ENCODE data around the gene BEND7. TPM values are rescaled to one million over a fixed set of nuclear protein-coding genes. Genes with fewer than 3 reads are reported as not detected.

BEND7 gene
- total and polyA plus RNA-seq, 9 of the 15 experiments (the other 6 are each of a cell fraction or from before 2014, with no cell fraction given): 1.3 to 11.4 (median 5.2) TPM

DNA sequence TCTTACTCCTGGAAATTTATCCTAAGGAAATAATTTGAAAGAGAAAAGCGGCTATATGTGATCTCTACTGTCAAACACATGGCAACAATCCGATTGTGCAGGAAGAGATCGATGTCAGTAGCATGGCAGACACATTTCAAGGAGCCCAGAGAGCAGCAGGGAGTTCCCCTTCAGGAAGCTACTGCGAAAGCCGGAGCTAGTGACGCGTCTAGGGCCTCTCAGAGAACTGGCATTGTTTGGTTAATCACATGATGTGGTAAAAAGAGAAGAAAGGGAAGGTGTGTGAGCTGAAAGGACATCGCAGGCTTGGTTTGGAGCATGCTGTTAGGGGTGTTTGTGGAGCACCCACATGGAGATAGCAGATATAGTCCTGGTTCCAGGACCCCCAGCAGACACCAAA, 74.9 kb downstream of the BEND7 start:
- Histone ChIP-seq H3K4me2 (ENCODE audit: insufficient read depth, low read length) (no peak overlapping the region), H3K27me3 (ENCODE audit: control insufficient read depth in 2 of 2, insufficient read depth in 2 of 2, low read length in 2 of 2) (peaks cover 0 to 13% of the 10 kb centered on the region in 2 experiments; a peak in 1 of 5 replicates), H3K9me1 (ENCODE audit: control insufficient read depth, insufficient read depth, low read length) (no peaks in the 10 kb centered on the region), H3K36me3 (ENCODE audit: control insufficient read depth, insufficient read depth, low read length) (no peaks in the 10 kb centered on the region), H3K4me1 (replicated peaks in 1 of 2; ENCODE audit: control insufficient read depth in 2 of 2, insufficient read depth in 2 of 2, low read length in 2 of 2) (no peaks in the 10 kb centered on the region; a peak in 1 of 5 replicates), H3K9me3 (replicated peaks; ENCODE audit: control insufficient read depth, insufficient read depth, low read depth, low read length) (no peaks in the 10 kb centered on the region), H2AFZ (ENCODE audit: low read depth, low read length) (no peak overlapping the region), H4K20me1 (replicated peaks; ENCODE audit: control insufficient read depth, insufficient read depth, low read length) (no peaks in the 10 kb centered on the region), H3K4me3 (no peak overlapping the region), H3K79me2 (ENCODE audit: control insufficient read depth, insufficient read depth, low read length) (no peaks in the 10 kb centered on the region), H3K9ac (ENCODE audit: insufficient read depth in 1 of 2, low read depth in 2 of 2, low read length in 2 of 2) (no peak overlapping the region), H3K27ac (ENCODE audit: extremely low read depth, low read depth, low read length) (no peak overlapping the region)
- intact Hi-C loops (cut with micrococcal nuclease) (no loop called here), in situ Hi-C loops (cut with MboI) (no loop called here)
- ATAC-seq: no peak
- no peak for DNase-seq (ENCODE audit: extremely low read depth in 1 of 4, low spot score in 3 of 4)
- FAIRE-seq: no peak
- BruUV-seq (replicated peaks): no TSS peak
- ChIA-PET POLR2A (interaction anchor here (0.5 to 0.6 kb wide), 2 partner anchors 16 to 100 kb away, joined by 3 read pairs; no protein-coding TSS in a partner anchor), CTCF (ENCODE audit: low intra/inter-chr PET ratio) (no interaction called here)
- 35% methylated on average over 8 of the region's 8 CpGs for WGBS (ENCODE audit: insufficient coverage, low coverage, missing lambda C conversion rate)
- TF ChIP-seq CREB1 (IDR thresholded peaks at IDR 0.05) (no peak), CREB1 (CRISPR knock-in tag; IDR thresholded peaks at IDR 0.05) (no peak), HIVEP1 (CRISPR knock-in tag; IDR thresholded peaks at IDR 0.05) (no peak), ZBTB1 (CRISPR knock-in tag; IDR thresholded peaks at IDR 0.05; ENCODE audit: borderline replicate concordance, low read depth) (no peak), SMARCC2 (IDR thresholded peaks at IDR 0.05; ENCODE audit: low read depth) (no peak), MTA1 (IDR thresholded peaks at IDR 0.05; ENCODE audit: borderline replicate concordance) (no peak), STAT5A (IDR thresholded peaks at IDR 0.05; ENCODE audit: borderline replicate concordance, low read length) (no peak), SMAD3 (CRISPR knock-in tag; conservative IDR thresholded peaks at IDR 0.05) (no peak), FOXA1 (IDR thresholded peaks at IDR 0.05; ENCODE audit: borderline replicate concordance) (no peak), DNMT1 (IDR thresholded peaks at IDR 0.05) (no peak)
- TF ChIP-seq, protein P1, sequence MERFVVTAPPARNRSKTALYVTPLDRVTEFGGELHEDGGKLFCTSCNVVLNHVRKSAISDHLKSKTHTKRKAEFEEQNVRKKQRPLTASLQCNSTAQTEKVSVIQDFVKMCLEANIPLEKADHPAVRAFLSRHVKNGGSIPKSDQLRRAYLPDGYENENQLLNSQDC (CRISPR knock-in tag; IDR thresholded peaks at IDR 0.05): no peak
- TF ChIP-seq, protein P2, sequence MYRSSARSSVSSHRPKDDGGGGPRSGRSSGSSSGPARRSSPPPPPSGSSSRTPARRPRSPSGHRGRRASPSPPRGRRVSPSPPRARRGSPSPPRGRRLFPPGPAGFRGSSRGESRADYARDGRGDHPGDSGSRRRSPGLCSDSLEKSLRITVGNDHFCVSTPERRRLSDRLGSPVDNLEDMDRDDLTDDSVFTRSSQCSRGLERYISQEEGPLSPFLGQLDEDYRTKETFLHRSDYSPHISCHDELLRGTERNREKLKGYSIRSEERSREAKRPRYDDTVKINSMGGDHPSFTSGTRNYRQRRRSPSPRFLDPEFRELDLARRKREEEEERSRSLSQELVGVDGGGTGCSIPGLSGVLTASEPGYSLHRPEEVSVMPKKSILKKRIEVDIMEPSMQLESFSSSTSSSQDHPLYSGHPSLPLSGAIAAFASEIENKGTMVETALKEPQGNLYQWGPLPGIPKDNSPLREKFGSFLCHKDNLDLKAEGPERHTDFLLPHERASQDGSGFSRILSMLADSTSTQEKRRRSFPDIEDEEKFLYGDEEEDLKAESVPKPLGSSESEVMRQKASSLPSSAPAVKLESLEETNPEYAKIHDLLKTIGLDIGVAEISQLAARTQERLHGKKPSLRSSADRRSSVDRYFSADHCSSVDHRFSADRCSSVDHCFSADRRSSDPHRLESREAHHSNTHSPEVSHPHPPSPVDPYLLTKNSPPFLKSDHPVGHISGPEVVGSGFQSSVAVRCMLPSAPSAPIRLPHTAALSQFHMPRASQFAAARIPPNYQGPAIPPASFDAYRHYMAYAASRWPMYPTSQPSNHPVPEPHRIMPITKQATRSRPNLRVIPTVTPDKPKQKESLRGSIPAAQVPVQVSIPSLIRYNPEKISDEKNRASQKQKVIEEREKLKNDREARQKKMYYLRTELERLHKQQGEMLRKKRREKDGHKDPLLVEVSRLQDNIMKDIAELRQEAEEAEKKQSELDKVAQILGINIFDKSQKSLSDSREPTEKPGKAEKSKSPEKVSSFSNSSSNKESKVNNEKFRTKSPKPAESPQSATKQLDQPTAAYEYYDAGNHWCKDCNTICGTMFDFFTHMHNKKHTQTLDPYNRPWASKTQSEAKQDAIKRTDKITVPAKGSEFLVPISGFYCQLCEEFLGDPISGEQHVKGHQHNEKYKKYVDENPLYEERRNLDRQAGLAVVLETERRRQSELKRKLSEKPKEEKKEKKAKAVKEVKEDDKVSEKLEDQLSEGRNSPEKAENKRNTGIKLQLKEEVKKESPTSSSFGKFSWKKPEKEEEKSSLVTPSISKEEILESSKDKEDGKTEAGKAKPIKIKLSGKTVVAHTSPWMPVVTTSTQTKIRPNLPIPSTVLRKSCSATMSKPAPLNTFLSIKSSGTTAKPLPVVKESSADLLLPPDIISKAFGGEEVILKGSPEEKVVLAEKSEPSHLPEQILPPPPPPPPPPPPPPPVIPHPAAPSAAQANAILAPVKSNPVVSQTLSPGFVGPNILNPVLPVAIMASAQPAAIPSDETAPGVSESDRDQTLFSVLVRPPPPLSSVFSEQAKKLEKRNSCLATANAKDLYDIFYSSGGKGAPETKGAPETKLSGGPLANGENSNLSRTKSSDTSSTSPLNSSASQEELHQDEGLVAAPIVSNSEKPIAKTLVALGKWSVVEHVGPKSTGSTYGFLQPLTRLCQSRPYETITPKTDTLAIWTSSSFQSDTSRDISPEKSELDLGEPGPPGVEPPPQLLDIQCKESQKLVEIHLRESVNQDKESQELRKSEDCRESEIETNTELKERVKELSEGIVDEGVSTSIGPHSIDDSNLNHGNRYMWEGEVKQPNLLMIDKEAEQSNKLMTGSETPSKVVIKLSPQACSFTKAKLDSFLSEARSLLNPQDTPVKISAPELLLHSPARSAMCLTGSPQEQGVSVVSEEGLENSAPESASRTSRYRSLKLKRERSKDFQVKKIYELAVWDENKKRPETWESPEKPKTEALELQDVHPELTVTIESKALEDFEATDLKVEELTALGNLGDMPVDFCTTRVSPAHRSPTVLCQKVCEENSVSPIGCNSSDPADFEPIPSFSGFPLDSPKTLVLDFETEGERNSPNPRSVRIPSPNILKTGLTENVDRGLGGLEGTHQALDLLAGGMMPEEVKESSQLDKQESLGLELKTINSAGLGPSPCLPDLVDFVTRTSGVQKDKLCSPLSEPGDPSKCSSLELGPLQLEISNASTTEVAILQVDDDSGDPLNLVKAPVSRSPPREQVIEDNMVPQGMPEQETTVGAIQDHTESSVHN (IDR thresholded peaks at IDR 0.05; ENCODE audit: borderline replicate concordance in 1 of 2, low read depth in 1 of 2): no peak
- TF ChIP-seq, protein P3, sequence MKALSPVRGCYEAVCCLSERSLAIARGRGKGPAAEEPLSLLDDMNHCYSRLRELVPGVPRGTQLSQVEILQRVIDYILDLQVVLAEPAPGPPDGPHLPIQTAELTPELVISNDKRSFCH (CRISPR knock-in tag; IDR thresholded peaks at IDR 0.05): no peak
- TF ChIP-seq, protein P3 (tag; IDR thresholded peaks at IDR 0.05): no peak
- TF ChIP-seq, protein P4, sequence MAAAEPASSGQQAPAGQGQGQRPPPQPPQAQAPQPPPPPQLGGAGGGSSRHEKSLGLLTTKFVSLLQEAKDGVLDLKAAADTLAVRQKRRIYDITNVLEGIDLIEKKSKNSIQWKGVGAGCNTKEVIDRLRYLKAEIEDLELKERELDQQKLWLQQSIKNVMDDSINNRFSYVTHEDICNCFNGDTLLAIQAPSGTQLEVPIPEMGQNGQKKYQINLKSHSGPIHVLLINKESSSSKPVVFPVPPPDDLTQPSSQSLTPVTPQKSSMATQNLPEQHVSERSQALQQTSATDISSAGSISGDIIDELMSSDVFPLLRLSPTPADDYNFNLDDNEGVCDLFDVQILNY (CRISPR knock-in tag; IDR thresholded peaks at IDR 0.05): no peak

Data from K562 (cell line).